Measurements from ENCODE around the gene KHNYN.
A peak's percentile ranks its signal among the peaks of the same experiment; 100 is the strongest.
"Not testable (repeated sequence)": the region's sequence is repeated elsewhere in the genome, so short reads cannot be mapped to it uniquely, and the experiment has no call there.

The KHNYN gene

DNA sequence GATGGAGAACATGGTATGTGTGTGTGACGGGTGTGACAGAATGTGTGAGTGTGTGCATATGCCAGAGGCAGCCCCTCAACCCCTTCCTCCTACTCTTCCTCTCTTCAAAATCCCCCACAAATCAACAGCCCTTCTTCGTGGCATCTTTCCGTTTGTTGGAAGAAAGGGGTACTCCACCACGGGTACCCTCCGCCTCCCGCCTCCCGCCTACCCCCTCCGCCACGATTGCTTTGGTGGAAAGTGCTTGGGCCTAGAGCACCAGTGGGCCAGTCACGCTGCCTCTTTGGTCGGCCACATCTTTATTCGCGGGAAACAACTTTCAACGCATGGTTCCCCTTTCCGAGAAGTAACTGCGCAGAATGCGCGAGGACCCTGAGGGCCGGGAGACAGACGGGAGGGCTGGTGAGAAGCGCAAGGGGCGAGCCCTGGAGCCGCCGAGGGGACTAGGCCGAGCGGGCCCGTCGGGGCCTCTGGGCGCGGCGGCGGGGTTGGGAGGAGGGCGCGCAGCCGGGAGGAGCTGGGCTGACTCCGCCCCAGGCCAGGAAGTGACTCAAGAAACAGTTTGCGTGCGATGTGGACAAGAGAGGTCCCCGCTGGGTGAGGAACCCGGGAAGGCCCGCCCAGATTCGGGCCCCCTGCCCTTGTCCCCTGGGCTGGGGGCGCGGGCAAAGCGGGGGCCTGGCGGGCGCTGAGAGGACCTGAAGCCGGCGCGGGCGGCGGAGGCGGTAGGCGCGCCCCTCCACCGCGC lies at the start of gene KHNYN, which contains the start of gene CBLN3:
KHNYN (plus strand) TSS at position 560 of the 748 bp plus-strand sequence. CDS start 777 bp downstream, outside the sequence.
CBLN3 (minus strand) TSS at position 274 of the 748 bp plus-strand sequence. CDS start 614 bp downstream, outside the sequence.
- DNase-seq (ENCODE audit: extremely low spot score, insufficient read length, low read depth) (peak; percentile 94), FAIRE-seq (peak; percentile 77)

DNA sequence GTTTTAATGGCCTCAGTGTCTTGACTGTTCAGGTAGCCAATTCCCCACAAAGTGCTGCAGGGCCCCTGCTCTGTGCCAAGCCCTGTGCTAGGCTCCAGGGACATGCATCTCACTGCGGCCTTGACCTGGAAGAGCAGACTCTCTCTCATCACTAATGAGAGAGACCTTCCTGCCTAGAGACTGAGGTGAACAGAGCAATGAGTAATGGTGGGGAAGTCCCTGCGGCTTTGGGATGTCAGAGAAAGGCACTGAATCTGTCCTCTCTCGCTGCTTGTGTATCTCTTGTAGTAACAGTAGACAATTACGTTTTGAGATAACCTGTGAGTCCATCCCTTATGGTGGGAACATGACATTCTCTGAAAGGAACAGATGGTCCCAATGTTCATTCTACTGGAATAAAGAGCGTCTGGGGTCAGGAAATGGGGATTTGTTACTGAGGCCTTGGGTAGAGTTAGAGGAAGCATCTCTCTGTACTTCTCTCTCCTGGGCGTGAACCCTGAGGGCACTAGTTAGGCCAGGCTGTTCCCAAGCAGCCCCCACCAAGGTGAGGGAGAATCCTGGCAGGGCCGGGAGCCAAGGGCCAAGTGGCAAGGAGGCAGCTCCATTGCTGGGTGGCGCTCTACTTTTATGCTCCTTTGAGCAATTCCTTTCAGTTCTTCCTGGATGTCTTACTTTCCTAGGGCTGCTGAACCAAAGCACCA lies 48.2 kb upstream of the KHNYN start:
- DNase-seq (ENCODE audit: extremely low spot score, insufficient read length, low read depth), result no peak

DNA sequence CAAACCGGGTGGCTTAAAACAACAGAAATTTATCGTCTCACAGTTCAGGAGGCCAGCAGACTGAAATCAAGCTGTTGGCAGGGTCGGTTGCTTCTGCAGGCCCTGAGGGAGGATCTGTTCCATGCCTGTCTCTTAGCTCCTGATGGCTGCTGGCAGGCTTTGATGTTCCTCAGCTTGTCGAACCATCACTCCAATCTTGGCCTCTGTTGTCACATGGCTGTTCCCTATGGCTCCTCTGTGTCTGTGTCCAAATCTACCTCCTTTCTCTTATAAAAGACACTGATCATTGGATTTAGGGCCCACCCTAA lies 47.7 kb upstream of the KHNYN start:
- DNase-seq (ENCODE audit: extremely low spot score, insufficient read length, low read depth) (no peak), FAIRE-seq (no peak)

More for the DNA sequence above, 48.2 kb upstream of the KHNYN start:
- no peak for FAIRE-seq

DNA sequence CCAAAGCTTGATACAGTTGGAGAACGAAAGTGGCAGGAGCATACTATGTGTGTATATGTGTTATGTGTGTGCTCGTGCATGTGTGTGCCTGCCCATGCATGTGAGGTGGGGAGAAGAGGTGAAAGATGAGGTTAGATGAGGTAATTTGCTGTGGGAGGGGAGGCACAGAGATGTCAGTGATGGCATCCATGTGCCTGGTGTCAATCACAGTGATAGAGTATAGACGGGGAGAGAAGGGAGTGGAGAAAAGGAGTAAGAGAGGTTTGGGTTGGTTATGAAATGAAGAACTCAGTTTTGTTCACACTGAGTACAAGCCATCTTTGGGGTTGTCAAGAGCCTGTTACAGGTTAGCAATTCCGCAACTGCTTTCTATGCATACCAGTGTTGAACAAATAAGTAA lies 45.6 kb upstream of the KHNYN start:
- no peak for FAIRE-seq

DNA sequence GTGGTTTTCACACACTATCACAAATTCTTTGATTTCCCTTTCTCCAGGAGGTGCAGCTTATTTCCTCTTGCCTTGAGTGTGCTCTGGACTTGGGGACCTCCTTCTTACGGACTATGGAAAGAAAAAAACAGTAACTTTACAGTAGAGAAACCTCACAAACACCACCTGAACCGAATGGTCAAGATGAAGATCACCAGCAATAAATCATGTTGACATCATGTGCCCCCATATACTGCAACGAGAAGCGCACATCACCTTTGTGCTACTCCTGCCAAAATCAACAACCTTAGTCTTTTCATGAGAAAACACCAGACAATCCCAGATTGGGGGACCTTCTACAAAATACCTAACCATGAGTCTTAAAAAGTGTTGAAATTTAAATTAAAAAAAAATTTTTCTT lies 44.2 kb upstream of the KHNYN start:
- FAIRE-seq, result no peak
- DNase-seq (ENCODE audit: extremely low spot score, insufficient read length, low read depth), result no peak

More for the DNA sequence above, 45.6 kb upstream of the KHNYN start:
- DNase-seq (ENCODE audit: extremely low spot score, insufficient read length, low read depth), result no peak

DNA sequence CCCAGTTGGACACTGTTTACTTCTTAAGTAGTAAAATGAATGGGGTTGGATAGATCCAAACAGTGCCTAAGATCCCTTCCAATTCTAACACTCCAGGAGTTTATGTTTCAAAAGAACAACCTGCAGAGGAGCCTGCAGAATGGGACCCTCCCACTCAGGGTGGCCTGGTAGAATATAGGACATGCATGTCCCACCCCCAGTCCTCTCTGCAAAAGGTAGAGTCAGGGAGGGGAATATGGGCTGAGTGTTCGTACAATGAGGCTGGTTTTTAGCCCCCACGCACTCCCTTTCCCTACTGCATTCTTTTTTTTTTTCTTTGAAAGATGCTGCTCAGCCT lies 42.8 kb upstream of the KHNYN start:
- FAIRE-seq, result no peak

DNA sequence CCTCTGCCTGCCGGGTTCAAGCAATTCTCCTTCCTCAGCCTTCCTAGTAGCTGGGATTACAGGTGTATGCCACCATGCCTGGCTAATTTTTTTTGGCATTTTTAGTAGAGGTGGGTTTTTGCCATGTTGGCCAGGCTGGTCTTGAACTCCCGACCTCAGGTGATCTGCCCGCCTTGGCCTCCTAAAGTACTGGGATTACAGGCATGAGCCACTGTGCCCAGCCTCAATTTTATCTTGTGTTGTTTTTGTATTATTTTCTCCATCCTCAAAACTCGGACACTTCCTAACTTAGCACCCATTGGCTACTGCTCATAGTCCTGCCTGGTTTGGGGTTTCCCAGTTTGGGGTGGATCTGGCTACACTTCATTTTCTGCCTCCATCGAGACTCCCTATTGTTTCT lies 42.2 kb upstream of the KHNYN start:
- not testable (repeated sequence) for DNase-seq (ENCODE audit: extremely low spot score, insufficient read length, low read depth); FAIRE-seq

More for the DNA sequence above, 42.8 kb upstream of the KHNYN start:
- DNase-seq (ENCODE audit: extremely low spot score, insufficient read length, low read depth), result no peak

DNA sequence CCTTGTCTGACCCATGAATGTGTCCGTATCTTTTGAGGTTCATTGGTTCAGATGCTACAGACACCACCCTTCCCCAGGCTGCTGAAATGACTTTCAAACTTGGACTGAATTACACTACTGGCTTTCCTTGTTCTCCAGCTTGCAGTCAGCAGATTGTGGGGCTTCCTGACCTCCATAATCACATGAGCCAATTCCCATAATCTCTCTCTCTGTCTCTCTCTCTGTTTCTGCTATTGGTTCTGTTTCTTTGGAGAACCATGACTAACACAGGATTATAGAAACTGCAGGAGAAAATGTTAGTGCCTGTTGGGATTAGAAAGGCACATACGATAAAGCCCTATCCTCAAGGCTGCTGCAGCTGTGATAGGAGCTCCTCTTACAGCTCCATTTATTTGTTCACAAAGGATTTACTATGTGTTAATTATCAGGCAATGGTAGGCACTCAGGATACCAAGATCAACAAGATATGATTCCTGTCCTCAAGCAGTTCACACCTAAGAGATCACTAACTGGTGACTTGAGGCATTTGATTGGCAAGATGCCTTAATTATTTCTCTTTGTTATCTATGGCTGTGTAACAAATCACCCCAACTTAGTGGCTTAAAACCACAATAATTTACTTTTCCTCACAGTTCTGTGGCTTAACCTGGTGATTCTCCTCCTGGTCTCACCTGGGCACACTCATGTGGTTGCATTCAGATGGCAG lies 41.1 kb upstream of the KHNYN start:
- DNase-seq (ENCODE audit: extremely low spot score, insufficient read length, low read depth), result no peak
- FAIRE-seq, result no peak

DNA sequence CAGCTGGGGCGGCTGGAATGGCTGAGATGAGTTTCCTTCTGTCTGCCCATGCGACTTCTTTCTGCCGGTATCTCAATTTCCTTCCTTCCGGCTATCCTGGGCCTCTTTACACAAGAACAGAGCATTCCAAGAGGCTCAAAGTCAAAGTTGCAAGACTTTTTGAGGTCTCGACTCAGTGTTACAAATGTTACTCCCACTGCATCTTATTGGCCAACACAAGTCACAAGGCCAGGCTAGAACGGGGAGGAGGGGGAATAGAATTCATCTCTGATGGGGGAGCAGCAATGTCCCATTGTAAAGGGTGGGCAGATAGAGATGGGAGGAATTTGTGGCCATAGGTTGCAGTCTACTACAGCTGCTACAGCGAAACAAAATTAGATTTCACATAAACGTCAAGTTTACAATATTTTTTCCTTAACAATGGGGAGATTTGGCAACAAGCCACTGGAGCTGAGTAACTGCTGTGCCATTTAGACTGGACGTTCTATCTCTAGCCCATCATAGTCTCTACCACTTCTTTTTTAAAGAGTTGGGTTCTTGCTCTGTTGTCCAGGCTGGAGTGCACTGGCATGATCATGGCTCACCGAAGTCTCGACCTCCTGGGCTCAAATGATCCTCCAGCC lies 40.4 kb upstream of the KHNYN start:
- DNase-seq (ENCODE audit: extremely low spot score, insufficient read length, low read depth), result no peak
- FAIRE-seq, result no peak

DNA sequence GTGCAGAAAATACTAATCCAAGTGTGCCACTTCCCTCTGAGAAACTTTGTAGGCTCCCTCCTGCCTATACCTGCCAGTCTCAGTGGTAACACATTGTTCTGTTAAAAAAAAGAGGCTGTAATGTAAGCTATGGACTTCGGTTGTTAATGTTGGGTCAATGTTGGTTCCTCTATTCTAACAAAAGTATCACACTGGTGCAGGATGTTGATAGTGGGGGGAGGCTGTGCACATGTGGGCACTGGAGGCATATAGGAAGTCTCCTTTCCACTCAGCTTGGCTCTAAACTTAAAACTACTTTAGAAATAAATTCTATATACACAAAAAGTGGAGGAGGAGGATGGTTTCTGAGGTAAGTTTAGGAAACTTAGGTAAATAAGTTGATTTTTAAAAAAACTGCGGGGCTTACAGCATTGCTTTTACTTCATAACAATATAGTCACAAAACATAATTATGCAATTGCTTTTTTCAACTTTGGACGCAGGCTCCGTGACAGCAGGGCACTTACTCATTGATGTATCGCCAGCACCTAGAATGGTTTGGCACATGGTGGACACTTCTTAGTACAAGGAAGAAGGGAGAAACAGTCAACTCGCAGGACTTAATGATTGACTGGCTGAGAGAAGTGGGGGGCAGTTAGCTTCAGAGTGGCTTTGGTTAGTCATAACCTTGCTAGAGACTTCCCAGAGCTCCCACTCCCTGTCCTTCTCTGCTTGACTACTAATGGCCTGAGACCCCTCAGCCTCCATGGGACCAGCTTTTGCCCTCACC lies 38.9 kb upstream of the KHNYN start:
- FAIRE-seq, result no peak

DNA sequence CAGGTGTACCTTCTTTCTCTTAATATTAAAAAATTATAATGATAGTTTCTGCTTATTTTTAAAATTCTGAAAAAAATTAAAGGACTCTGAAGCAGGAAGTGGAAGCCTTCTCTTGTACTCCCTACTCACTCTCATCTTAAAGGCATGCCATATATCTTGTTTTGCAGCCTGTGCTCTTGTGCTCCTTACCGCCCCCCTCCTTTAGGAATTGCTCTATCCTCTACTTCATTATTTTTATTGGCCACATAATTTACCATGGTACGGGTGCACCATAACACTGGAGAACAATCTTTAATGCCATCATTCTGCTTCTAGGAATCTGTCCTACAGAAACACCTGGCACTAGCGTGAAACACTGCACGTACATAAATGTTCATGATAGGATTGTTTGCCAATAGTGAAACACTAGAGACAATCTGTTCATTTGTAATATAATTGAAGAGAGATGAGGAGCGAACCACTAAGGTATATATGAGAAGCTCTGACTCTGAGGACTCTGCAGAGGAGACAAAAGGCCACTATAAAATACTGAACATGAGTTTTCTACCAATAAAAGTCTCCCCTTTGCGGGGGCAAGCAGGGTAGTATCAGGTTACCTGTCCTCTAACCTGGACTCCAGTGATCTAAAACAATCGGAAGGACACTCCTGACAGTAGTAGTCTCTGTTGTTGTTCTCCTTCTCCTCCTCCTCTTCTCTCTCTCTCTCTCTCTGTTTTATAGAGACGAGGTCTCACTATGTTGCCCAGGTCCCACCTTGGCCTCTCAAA lies 37.2 kb upstream of the KHNYN start:
- no peak for FAIRE-seq
- no peak for DNase-seq (ENCODE audit: extremely low spot score, insufficient read length, low read depth)

More for the DNA sequence above, 38.9 kb upstream of the KHNYN start:
- DNase-seq (ENCODE audit: extremely low spot score, insufficient read length, low read depth), result no peak

DNA sequence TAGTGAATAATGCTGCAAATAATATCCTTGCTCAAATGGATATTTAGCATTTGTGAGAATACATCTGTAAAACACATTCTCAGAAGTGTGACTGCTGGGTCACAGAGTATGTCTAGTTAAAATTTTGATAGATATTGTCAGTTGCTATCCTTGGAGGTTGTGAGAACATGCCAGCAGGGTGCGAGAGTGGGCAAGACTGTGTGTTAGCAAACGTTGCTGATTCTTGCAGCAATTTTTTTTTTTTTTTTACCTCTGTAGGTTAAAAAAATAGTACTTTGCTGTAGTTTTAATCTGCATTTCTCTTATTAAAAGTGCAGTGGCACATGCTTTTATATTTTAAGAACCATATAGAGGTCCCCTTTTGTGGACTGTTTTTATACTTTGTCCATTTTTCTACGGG lies 35.5 kb upstream of the KHNYN start:
- FAIRE-seq (no peak), DNase-seq (ENCODE audit: extremely low spot score, insufficient read length, low read depth) (no peak)

DNA sequence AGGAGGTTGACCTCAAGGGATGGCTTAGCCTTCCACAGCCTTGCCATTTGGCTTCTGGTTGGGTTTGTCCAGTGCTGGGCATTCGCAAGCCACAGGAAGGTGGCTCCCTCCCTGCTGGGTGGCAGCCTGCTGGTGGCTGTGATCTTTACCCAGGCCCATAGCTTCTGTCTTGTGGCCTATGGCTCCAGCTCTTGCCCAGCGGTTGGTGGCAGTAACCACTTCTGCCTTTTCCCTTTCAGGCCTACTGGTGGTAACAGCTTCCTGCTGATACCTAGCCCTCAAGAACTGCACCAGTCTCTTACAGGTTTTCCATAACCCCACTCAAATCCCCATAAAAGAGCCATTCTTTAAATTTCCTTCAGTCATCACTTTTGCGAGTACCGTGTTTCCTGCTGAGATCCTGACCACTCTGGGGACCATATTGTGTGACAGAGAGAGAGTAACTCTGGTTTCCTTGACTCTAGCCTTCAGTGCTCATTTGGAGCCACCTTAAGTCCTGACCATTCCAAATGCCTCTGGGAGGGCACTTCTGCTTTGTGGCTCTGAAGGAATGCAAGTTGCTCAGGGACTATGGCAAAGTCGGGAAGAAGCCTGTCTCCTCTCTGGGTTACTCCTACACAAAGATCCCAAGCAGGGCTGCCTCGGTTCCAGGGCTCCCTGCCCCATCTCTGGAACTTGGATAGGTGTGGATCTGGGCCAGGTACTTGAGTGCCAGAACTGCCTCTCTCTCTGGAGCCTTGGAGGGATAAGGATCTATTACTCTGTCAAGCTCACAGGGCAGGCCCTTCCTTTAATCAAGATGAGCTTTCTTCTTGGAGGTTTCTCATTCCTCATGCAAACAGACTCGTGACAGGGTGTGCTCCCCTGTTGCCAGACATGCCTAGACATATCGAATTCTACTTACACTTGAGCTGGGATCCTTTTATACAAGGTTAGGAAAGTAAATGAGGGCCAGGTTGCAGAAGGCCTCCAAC lies 33.9 kb upstream of the KHNYN start:
- DNase-seq (ENCODE audit: extremely low spot score, insufficient read length, low read depth) (no peak), FAIRE-seq (no peak)

DNA sequence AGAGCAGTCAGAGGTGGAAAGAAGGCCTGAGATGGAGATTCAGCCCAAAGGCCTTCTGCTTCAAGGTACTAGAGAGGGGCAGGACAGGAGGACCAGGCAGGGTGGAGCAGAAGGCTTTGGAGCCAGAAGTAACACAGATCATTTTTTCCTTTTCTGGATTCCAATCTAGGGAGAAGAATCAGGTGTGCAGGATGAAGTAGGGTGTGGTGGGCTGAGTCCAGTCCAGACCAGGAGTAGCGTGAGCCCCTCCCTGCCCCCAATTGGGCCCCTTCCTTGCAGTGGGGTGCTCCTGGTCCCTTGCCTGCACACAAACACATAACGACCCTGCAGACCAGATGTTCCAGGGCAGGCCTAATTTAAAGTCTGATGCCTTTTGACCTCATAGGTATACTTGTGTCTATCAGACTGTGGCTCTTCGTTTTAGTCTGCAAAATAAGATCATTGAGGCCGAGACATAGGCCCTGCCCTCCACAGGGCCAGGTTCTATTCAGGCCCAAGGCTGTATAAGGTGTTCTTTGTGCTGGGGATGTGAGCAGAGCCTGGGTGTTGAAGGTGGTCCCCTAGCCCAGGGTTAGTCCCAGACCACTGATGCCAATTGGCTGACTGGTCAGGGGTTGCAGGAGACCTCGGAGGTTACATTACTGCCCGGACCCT lies 32.0 kb upstream of the KHNYN start:
- FAIRE-seq, result no peak

DNA sequence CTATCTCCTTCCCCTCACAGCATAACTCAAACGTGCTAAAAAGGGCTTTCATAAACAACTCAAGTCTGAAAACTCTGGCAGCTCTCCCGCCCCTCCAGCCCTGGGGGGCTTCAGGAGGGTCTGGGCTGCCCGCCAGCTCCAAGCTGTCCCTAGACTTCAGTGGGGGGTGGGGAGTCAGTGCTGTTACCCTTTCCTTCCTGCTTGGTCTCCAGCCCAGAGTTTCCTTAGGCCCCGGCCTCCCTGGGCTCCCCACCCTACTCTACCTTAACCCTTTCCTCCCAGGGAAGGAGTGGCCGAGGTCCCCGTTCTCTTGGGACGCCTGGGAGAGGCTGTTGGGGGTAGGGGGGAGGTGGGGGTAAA lies 31.5 kb upstream of the KHNYN start:
- FAIRE-seq, result no peak

More for the DNA sequence above, 32.0 kb upstream of the KHNYN start:
- DNase-seq (ENCODE audit: extremely low spot score, insufficient read length, low read depth), result no peak

DNA sequence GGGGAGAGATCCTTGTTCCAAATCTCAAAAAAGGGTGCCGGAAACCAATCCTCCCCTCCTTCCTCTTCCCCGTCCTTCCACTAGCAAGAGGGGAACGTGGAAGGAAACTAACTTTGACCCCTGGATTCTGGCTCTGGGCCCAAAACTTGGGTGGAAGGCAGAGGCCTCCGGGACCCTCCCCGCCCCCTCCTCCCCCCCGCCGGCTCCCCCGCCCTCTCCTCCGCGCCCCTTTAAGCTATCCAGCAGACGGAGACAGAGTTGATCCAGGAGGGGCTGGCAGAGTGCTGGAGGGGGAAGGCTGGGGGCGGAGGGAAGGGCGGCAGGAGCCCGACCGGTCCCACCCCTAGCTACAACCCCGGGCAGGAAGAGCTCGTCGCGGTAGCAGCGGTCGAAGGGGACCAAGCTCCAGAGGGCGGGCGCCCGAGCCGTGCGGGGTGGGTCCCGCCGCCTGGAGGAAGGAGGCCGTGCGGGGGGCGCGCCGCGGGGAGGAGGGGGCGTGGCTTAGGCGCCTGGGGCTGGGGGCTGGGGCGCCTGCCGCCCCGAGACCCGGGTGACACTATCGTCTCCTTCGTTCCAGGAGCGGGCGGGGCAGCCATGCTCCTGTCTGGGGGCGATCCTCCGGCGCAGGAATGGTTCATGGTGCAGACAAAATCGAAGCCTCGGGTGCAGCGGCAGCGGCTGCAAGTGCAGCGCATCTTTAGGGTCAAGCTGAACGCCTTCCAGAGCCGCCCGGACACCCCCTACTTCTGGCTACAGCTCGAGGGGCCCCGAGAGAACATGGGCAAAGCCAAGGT lies 30.9 kb upstream of the KHNYN start, which contains the start of gene NYNRIN:
NYNRIN (plus strand) TSS at position 351 of the 794 bp plus-strand sequence; CDS start at position 595, 244 bp downstream.
- DNase-seq (ENCODE audit: extremely low spot score, insufficient read length, low read depth) (no peak), FAIRE-seq (no peak)

More for the DNA sequence above, 31.5 kb upstream of the KHNYN start:
- no peak for DNase-seq (ENCODE audit: extremely low spot score, insufficient read length, low read depth)

DNA sequence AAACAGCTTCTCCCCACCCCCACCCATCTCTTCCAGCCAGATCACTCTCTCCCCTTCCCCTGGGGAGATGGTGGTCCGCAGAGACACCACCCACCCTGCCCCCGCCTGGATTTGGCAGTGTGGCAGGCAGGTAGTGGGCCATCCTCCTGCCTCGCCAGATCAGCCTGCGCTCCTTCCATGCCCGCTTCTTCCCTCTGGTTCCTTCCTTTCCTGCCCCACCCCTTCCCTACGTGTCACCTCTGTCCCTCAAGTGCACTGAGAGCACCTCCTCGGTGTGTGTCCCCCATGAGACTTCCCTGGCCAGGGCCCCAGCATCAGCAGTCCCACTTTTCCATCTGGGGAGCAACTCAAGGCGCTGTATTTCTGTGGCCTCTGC lies 30.3 kb upstream of the KHNYN start:
- no peak for FAIRE-seq
- no peak for DNase-seq (ENCODE audit: extremely low spot score, insufficient read length, low read depth)

Measured in GM18507 (cell line).